HG02852 (cell line): ENCODE results near the gene SPATA4.
"Not testable (repeated sequence)": the region's sequence is repeated elsewhere in the genome, so short reads cannot be mapped to it uniquely, and the experiment has no call there.

ENCODE experiments used
- ATAC-seq: cut with Tn5 transposase; IDR thresholded peaks from one replicate; pipeline ENCODE4 v1.9.1; 2021; ENCODE audit warnings: mild to moderate bottlenecking, moderate library complexity; ENCODE audit not compliant: unreplicated experiment

Gene SPATA4

GRCh38 chr4:176195184-176195978, at the start of gene SPATA4:
Gene SPATA4, minus strand, starts transcription at chr4:176195585. Its CDS starts 23 bp downstream, at chr4:176195562.
- peak; percentile 98 for ATAC-seq

DNA sequence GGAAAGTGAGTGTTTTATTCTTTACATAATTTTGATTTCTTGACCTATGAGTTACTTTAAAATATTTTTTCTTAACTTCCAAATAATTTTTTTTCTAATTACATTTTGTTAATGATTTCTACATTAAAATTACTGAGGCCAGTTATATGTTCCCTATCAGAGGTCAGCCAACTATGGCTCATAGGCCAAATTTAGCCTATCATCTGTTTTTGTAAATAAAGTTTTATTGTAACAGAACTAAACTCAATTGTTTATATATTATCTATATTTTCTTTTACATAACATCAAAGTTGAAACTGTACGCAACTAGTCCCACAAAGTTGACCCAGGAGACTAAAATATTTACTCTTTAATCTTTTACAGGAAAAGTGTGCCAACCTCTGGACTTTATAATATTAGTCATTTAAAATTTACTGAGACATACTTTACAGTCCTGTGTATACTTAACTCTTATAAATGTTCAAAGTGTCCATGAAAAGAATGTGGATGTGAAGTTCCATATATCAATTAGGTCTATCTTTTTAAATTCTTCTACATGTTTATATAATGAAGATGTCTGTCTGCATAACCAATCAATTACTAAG, 47.5 kb upstream of the SPATA4 start:
- ATAC-seq = no peak

DNA sequence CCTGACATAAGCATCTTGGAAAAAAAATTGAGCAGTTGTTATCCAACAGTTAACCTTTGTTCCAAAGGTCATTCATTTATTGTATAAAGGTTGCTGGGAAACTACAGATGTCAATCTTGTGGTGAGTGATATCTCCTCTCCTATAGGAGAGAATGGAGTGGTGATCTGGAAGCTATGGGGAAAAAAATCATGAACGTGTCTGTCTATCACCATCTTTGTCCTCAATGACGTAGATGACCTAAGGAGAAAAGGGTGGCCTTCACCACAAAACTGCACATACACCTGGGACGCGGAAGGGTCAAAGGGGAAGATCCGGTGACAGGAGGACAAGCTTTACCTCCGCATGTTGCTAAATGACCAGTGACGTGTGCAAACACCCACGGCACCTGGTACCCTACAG, 46.3 kb upstream of the SPATA4 start:
- no peak for ATAC-seq

- no peak for ATAC-seq
These were observed 43.4 kb upstream of the SPATA4 start for GRCh38 chr4:176238826-176239225.

GRCh38 chr4:176238157-176238610, 42.8 kb upstream of the SPATA4 start:
- no peak for ATAC-seq

DNA sequence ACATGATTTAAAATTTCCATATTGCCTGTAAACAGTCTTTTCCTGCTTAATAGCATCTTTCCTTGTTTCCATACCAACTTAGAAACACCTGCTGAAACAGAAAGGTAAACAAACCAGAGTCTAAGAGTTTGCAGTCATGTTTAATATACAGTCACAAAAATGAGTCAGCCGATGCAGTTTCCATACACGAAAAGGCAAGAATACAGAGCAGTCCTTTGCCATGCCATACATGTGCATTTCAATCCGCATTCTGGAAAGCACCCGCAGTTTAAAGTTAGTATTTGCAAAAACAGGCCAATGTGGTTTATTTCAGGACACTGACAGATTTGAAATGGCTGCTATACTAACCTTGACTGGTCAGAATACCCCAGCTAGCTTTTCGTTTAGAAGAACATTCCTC, 41.6 kb upstream of the SPATA4 start:
- ATAC-seq = no peak

DNA sequence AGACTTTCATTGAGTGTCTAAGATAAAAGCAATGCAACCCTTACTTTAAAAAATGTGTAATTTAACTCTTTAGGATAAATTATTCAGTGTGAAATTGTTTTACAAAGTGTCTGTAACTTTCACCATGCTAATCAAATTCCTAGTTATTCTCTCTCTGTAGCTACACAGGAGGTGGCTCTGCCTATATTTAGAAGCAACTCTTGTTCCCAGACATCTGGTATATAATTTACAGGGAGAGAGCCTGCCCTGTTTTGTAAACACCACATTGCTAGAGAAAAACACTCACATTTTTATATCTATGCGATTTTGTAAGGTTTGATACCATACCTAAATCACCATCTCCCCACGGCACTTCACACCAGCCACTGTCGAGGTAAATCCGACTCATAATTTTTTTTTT, 35.5 kb upstream of the SPATA4 start:
- ATAC-seq = no peak

- ATAC-seq = no peak
These were observed 34.3 kb upstream of the SPATA4 start for GRCh38 chr4:176229645-176230044.

GRCh38 chr4:176226736-176227135, 31.4 kb upstream of the SPATA4 start:
- ATAC-seq = no peak

DNA sequence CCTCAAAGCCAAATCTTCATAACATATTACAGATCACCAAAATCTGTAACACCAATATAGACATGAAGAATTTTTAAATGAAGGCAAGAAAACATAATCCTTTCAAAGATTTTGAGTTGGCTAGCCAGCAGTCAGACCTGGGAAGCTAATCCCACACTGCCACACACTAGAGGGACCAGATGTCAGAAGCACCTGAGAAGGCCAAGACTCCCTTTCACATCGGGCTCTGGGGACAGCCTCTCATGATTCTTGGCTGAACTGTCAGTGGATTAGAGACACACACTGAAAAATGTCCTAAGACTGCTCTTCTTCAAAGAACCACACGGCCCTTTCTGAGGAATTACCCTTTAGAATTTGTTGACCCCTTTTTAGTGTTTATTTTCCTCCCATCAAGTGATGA, 28.2 kb upstream of the SPATA4 start:
- no peak for ATAC-seq

DNA sequence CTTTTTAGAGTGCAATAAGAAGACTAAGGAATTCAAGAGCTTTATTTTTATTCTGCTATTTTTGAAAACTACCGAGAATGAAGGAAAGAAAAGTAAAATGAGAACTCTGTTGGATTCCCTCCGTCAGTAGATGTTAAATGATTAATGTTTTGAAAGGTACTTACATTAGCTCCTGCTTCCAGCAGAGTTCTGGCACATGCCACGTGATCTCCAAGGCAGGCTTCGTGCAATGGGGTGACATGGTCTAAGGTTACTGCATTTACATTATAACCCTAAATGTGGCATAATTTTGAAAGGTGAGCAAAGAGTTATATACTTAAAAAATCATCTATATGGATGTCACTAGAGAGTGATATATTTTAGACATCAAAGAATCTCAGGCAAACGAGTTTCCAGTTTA, 26.8 kb upstream of the SPATA4 start:
- ATAC-seq = no peak

GRCh38 chr4:176217510-176217909, 22.1 kb upstream of the SPATA4 start:
- ATAC-seq = no peak

- ATAC-seq = not testable (repeated sequence)
These were observed 17.0 kb upstream of the SPATA4 start for GRCh38 chr4:176212351-176212750.

- ATAC-seq = no peak
These were observed 15.4 kb upstream of the SPATA4 start for GRCh38 chr4:176210579-176211296.

DNA sequence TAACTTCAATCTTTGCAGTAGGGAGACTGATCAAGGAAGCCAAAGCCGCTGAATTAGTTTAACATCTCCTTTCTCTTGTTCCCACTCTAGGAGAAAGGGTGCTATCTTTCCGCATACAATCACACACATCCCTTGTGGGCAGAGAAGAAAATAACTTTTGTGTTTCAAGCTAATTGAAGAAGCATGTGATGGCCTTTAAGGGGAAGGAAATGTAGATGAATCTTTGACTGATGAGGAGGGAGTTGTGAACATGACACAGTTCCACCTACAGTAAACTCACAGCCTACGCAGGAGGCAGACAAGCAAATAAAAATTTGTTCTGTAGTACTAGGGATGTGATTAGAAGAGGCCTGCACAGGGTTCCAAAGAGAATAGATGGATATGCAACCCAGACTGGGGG, 14.7 kb upstream of the SPATA4 start:
- ATAC-seq = no peak

- ATAC-seq = no peak
These were observed 14.2 kb upstream of the SPATA4 start for GRCh38 chr4:176209535-176209934.

- no peak for ATAC-seq
These were observed 12.5 kb upstream of the SPATA4 start for GRCh38 chr4:176207839-176208238.

DNA sequence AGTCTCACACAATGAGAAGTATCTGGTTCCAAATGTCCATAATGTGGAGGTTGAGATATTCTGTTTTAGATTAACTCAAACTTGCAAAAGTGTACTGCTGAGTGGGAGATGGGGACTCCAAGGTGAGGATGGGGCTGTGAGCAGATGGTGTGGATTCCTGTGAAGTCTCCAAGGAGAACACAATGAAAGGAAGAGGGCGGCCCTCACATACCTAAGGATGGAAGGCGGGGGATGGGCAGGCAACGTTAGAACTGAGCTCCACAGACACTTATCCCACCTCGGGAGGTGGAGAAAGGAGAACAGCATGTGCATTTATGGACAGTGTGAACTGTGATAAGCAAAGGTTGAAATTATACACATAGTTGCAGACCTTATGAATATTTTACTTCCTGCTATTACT, 9.9 kb upstream of the SPATA4 start:
- no peak for ATAC-seq

DNA sequence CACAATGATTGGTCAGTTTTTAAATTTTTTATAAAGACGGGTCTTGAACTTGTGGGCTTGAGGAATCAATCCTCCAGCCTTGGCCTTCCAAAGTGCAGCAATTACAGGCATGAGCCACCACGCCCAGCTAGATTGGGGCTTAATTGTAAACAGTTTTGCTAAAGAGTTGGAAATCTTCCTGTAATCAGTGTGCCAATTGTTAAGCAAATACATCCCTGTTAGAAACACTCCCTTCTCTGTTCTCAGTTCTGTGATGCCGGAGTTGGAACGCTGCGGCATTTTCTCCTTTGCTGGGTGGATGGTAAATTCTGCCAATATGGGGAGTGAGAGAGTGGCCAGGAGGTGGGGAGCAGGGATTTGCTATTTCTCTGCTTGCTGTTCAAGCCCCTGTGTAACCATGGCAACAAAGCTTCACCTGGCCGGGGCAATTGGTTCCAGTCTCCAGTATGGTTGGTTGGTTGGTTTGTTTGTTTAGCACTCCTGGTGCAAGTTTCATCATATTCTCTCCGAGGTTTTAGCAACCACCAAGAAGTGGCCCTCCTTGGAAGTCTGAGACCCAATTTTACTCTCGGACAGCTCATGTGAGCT, 3.0 kb upstream of the SPATA4 start:
- ATAC-seq = no peak

DNA sequence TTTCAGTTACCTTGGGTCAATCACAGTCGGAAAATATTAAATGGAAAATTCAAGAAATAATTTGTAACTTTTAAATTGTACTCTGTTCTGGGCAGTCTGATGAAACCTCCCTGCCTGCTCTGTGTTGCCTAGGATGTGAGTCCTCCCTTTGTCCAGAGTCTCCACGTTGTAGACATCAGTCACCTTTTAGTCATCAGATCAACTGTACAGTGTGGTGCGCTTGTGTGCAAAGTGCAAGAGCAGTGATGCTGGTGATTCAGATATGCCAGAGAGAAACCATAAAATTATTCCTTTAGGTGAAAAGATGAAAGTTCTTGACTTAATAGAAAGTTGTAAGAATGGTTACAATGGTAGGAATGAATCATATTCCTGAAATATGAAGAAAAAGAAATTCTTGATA, 1.4 kb downstream of the SPATA4 start:
- no peak for ATAC-seq

- ATAC-seq = no peak
These were observed 2.3 kb downstream of the SPATA4 start for GRCh38 chr4:176193126-176193525.

DNA sequence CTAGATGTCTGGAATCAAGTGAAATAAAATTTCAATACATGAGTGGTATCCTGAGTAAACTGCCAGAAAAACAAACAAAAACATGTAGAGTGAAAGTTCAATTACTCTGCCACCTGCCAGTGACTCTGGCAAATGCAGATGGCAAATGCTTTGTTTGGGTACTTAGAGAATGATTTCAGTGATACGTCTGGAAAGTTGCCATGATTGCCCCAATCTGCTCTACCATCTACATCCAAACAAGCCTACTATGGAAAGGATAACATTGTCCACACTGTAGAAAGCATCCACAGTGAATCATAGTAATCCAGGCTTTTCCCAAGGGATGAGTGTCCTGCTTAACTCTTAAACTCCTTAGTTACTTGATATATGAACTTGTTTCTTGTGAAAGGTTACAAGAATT, 3.4 kb downstream of the SPATA4 start:
- ATAC-seq = no peak
